Measurements from ENCODE around the gene DPP7.

DNA sequence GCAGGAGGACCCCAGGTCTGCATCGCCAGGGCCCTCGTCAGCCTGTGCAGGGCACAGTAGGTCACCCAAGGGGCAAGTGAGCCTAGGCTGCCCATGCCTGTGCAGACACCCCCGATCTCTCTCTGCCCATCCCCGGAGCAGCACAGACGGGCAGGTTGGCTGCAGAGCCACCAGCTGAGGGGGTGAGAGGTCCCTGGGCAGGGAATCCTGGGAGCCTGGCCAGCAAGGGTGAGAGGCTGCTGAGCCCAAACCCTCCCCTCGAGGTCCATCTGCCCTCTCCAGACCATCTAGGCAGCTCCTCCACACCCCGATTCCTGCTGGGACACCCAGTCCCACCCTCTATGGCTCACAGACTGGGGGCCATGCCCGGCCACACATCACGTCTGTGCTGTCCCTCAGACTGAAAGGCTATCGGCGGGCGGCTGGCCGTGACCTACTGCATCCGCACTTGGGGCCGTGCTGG is 2.8 kb upstream of the DPP7 start:
- TF ChIP-seq, protein P1, sequence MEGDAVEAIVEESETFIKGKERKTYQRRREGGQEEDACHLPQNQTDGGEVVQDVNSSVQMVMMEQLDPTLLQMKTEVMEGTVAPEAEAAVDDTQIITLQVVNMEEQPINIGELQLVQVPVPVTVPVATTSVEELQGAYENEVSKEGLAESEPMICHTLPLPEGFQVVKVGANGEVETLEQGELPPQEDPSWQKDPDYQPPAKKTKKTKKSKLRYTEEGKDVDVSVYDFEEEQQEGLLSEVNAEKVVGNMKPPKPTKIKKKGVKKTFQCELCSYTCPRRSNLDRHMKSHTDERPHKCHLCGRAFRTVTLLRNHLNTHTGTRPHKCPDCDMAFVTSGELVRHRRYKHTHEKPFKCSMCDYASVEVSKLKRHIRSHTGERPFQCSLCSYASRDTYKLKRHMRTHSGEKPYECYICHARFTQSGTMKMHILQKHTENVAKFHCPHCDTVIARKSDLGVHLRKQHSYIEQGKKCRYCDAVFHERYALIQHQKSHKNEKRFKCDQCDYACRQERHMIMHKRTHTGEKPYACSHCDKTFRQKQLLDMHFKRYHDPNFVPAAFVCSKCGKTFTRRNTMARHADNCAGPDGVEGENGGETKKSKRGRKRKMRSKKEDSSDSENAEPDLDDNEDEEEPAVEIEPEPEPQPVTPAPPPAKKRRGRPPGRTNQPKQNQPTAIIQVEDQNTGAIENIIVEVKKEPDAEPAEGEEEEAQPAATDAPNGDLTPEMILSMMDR (IDR thresholded peaks at IDR 0.05): no peak
- TF ChIP-seq POLR2A (IDR thresholded peaks at IDR 0.05) (no peak), EP300 (IDR thresholded peaks at IDR 0.05) (no peak)

Data from sigmoid colon (tissue), 4 donors.